Measurements from ENCODE around the gene TFAP2A. TPM values are rescaled to one million over a fixed set of nuclear protein-coding genes. Genes with fewer than 3 reads are reported as not detected.

Gene TFAP2A
- not detected in 2 replicates for total RNA-seq

GRCh38 chr6:10414756-10415616 is at the start of gene TFAP2A:
TSS of gene TFAP2A (minus strand) at chr6:10415074. CDS start at chr6:10414991, 83 bp downstream.

Other genes starting within 250 kb of the TFAP2A start
- gene GCNT2, start 106.3 kb upstream of the TFAP2A start, total RNA-seq, result 0.09 TPM in 1 of 2 replicates, not detected in the other